ENCODE measurements around the gene SYVN1.

- TF ChIP-seq, protein P1, sequence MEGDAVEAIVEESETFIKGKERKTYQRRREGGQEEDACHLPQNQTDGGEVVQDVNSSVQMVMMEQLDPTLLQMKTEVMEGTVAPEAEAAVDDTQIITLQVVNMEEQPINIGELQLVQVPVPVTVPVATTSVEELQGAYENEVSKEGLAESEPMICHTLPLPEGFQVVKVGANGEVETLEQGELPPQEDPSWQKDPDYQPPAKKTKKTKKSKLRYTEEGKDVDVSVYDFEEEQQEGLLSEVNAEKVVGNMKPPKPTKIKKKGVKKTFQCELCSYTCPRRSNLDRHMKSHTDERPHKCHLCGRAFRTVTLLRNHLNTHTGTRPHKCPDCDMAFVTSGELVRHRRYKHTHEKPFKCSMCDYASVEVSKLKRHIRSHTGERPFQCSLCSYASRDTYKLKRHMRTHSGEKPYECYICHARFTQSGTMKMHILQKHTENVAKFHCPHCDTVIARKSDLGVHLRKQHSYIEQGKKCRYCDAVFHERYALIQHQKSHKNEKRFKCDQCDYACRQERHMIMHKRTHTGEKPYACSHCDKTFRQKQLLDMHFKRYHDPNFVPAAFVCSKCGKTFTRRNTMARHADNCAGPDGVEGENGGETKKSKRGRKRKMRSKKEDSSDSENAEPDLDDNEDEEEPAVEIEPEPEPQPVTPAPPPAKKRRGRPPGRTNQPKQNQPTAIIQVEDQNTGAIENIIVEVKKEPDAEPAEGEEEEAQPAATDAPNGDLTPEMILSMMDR (IDR thresholded peaks at IDR 0.05; ENCODE audit: low read depth, low read length, missing input control), result no peak
- TF ChIP-seq, protein P2, sequence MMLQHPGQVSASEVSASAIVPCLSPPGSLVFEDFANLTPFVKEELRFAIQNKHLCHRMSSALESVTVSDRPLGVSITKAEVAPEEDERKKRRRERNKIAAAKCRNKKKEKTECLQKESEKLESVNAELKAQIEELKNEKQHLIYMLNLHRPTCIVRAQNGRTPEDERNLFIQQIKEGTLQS (IDR thresholded peaks at IDR 0.05), result no peak
- TF ChIP-seq REST (IDR thresholded peaks at IDR 0.05) (no peak), SP1 (IDR thresholded peaks at IDR 0.05) (no peak), RAD21 (IDR thresholded peaks at IDR 0.05) (no peak), TAF1 (conservative IDR thresholded peaks at IDR 0.05) (no peak), NR2F2 (IDR thresholded peaks at IDR 0.05) (no peak), MAX (IDR thresholded peaks at IDR 0.05) (no peak), FOXA1 (IDR thresholded peaks at IDR 0.05) (no peak), JUND (IDR thresholded peaks at IDR 0.05) (no peak), YY1 (IDR thresholded peaks at IDR 0.05) (no peak), GABPA (IDR thresholded peaks at IDR 0.05 in 1 of 2, conservative IDR thresholded peaks at IDR 0.05 in 1 of 2) (no peak)
Measured at GRCh38 chr11:65183201-65183891, 49.0 kb upstream of the SYVN1 start.

All from liver (tissue), 3 donors.